ENCODE results near the gene FSTL5.

GRCh38 chr4:161760008-161760407, 403.8 kb downstream of the FSTL5 start:
- TF ChIP-seq GABPA (IDR thresholded peaks at IDR 0.05; ENCODE audit: low read depth, low read length) (no peak), GABPA (CRISPR knock-in tag; IDR thresholded peaks at IDR 0.05; ENCODE audit: low read depth) (no peak), PPARG (CRISPR knock-in tag; conservative IDR thresholded peaks at IDR 0.05) (no peak), NCOR1 (IDR thresholded peaks at IDR 0.05; ENCODE audit: borderline replicate concordance, low read length) (no peak), CREBL2 (CRISPR knock-in tag; IDR thresholded peaks at IDR 0.05; ENCODE audit: borderline replicate concordance) (no peak), NFYB (CRISPR knock-in tag; IDR thresholded peaks at IDR 0.05) (no peak), MAFK (conservative IDR thresholded peaks at IDR 0.05 in 1 of 2, IDR thresholded peaks at IDR 0.05 in 1 of 2; ENCODE audit: low read length in 2 of 2) (no peak)
